ENCODE results near the gene ATP6V1C2. TPM values are rescaled to one million over a fixed set of nuclear protein-coding genes. Genes with fewer than 3 reads are reported as not detected.

Gene ATP6V1C2, protein sequence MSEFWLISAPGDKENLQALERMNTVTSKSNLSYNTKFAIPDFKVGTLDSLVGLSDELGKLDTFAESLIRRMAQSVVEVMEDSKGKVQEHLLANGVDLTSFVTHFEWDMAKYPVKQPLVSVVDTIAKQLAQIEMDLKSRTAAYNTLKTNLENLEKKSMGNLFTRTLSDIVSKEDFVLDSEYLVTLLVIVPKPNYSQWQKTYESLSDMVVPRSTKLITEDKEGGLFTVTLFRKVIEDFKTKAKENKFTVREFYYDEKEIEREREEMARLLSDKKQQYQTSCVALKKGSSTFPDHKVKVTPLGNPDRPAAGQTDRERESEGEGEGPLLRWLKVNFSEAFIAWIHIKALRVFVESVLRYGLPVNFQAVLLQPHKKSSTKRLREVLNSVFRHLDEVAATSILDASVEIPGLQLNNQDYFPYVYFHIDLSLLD
- total RNA-seq (2013), result 0.06 TPM
- polyA plus RNA-seq, result under 1 TPM in 1 of 3 donors, not detected in 2; 0.03 TPM
- polyA minus RNA-seq, result not detected in 2 replicates
- total RNA-seq, result 0 to 1.8 (median 0.12) reads per million in 11 experiments

DNA sequence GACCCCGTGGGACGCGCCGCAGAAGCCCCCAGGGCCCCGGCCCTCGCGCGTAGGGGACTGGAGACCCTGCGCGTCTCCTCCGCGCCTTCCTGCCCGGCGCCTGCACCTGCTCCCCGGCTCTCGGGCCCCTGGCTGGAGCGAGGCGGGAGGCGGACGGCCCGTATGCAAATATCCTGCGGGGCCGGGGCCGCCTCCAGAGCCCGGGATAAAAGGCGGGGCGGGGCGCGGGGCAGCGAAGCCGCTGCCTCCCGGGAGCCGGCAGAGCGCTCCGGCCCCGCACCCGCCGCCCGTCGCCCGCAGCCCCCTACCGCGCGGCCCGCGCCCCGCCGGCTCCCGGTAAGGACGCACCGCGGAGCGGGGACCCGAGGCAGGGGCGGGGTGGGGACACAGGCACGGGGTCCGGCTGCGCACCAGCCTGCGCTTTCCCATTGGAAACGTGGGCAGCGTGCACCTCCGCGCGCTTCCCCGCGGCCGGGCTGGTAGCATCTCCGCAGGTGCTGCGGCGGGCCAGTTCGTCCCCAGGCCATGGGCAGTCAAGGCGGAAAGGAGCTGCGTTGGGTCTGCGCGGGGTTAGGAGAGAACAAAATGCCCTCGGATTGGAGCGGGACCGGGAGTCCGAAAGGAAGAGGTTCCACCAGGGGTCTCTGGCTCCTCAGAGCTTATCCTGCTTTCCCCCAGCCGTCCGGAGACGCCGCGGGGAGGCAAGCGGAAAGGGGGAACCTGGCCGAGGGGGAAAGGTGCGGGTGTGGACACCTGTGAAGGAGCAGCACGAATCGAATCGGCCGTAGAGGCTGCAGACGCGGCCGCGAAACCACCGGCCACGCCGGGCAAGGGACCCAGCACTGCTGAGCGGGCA lies at the start of gene ATP6V1C2:
TSS of gene ATP6V1C2 (plus strand) at position 235 of the 856 bp plus-strand sequence. CDS start 1,220 bp downstream, outside the sequence.
- no peaks in the 10 kb centered on the region for H4K20me1 ChIP-seq (ENCODE audit: insufficient read depth, low read length)
- H3K9me3 Mint-ChIP-seq, result peaks cover 0 to 12% (median 5%) of the 10 kb centered on the region in 7 donors
- H3K9ac ChIP-seq (ENCODE audit: insufficient read depth, low read length, poor library complexity, severe bottlenecking), result no peak within 1 kb of the TSS
- intact Hi-C loops (cut with micrococcal nuclease), result no loop called here
- no peak within 1 kb of the TSS for H3K27ac Mint-ChIP-seq
- under 1% methylated on average over 87 of the region's 99 CpGs for WGBS (ENCODE audit: insufficient coverage)
- TF ChIP-seq, protein P1, sequence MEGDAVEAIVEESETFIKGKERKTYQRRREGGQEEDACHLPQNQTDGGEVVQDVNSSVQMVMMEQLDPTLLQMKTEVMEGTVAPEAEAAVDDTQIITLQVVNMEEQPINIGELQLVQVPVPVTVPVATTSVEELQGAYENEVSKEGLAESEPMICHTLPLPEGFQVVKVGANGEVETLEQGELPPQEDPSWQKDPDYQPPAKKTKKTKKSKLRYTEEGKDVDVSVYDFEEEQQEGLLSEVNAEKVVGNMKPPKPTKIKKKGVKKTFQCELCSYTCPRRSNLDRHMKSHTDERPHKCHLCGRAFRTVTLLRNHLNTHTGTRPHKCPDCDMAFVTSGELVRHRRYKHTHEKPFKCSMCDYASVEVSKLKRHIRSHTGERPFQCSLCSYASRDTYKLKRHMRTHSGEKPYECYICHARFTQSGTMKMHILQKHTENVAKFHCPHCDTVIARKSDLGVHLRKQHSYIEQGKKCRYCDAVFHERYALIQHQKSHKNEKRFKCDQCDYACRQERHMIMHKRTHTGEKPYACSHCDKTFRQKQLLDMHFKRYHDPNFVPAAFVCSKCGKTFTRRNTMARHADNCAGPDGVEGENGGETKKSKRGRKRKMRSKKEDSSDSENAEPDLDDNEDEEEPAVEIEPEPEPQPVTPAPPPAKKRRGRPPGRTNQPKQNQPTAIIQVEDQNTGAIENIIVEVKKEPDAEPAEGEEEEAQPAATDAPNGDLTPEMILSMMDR (IDR thresholded peaks at IDR 0.05), result no peak
- no peaks in the 10 kb centered on the region for H3K79me2 ChIP-seq (ENCODE audit: insufficient read depth, low read length)
- no peaks in the 10 kb centered on the region for H3K36me3 ChIP-seq (replicated peaks in 1 of 2; ENCODE audit: control insufficient read depth in 1 of 2, insufficient read depth in 2 of 2, low read length in 2 of 2)
- H3K36me3 Mint-ChIP-seq, result no peaks in the 10 kb centered on the region
- H3K4me2 ChIP-seq (replicated peaks; ENCODE audit: extremely low read depth, low read length, poor library complexity, severe bottlenecking), result peak within 1 kb of the TSS; percentile 68
- H3K4me3 Mint-ChIP-seq, result peak within 1 kb of the TSS; percentile 45 to 76
- H3K4me3 ChIP-seq (replicated peaks in 1 of 3; ENCODE audit: low read depth in 2 of 3, low read length in 3 of 3), result peak within 1 kb of the TSS in 1 of 3 experiments; percentile 59
- peaks cover 15% of the 10 kb centered on the region for H3K4me1 Mint-ChIP-seq
- H3K27me3 ChIP-seq (ENCODE audit: control insufficient read depth in 2 of 2, insufficient read depth in 2 of 2, low read length in 2 of 2), result peaks cover 43 to 54% of the 10 kb centered on the region in 2 donors
- peaks cover 72 to 82% (median 73%) of the 10 kb centered on the region in 3 donors for H3K27me3 Mint-ChIP-seq (ENCODE audit: low read depth in 3 of 3)
- peak within 1 kb of the TSS; percentile 29 for H2AFZ ChIP-seq (ENCODE audit: insufficient read depth, low read depth, low read length, poor library complexity, severe bottlenecking)
- peaks cover 5 to 10% of the 10 kb centered on the region in 2 donors for H3K4me1 ChIP-seq (ENCODE audit: control insufficient read depth in 1 of 2, insufficient read depth in 2 of 2, low read length in 2 of 2)
- peaks cover 0 to 9% of the 10 kb centered on the region in 2 donors for H3K9me3 ChIP-seq (replicated peaks in 1 of 2; ENCODE audit: control insufficient read depth in 1 of 2, insufficient read depth in 1 of 2, low read length in 2 of 2)
- DNase-seq, result no peak
- H3K27ac ChIP-seq (ENCODE audit: low read depth in 1 of 2, low read length in 2 of 2), result no peak within 1 kb of the TSS

DNA sequence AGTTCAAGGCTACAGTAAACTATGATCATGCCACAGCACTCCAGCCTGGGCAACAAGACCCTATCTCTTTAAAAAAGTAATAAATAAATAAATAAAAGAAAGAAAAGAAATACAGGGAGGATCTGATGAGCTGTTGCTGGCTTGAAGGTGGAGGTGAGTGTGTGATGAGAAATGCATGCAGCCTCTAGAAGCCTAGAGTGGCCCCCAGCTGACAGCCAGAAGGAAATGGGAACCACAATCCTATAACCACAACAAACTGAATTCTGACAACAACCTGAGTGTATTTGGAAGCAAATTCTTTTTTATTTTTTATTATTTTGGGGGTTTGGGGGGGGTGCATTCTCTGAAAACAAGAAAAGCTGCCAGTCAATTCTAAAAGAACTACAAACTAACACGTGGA lies 46.3 kb upstream of the ATP6V1C2 start:
- Histone ChIP-seq H3K4me1 (ENCODE audit: control insufficient read depth in 1 of 2, insufficient read depth in 2 of 2, low read length in 2 of 2) (no peaks in the 10 kb centered on the region), H3K36me3 (replicated peaks in 1 of 2; ENCODE audit: control insufficient read depth in 1 of 2, insufficient read depth in 2 of 2, low read length in 2 of 2) (peaks cover 38 to 84% of the 10 kb centered on the region in 2 donors), H3K9ac (ENCODE audit: insufficient read depth, low read length, poor library complexity, severe bottlenecking) (no peak overlapping the region), H3K79me2 (ENCODE audit: insufficient read depth, low read length) (no peaks in the 10 kb centered on the region), H2AFZ (ENCODE audit: insufficient read depth, low read depth, low read length, poor library complexity, severe bottlenecking) (no peak overlapping the region), H3K4me3 (replicated peaks in 1 of 3; ENCODE audit: low read depth in 2 of 3, low read length in 3 of 3) (no peak overlapping the region), H3K27ac (ENCODE audit: low read depth in 1 of 2, low read length in 2 of 2) (no peak overlapping the region), H4K20me1 (ENCODE audit: insufficient read depth, low read length) (no peaks in the 10 kb centered on the region), H3K27me3 (ENCODE audit: control insufficient read depth in 2 of 2, insufficient read depth in 2 of 2, low read length in 2 of 2) (no peaks in the 10 kb centered on the region), H3K9me3 (replicated peaks in 1 of 2; ENCODE audit: control insufficient read depth in 1 of 2, insufficient read depth in 1 of 2, low read length in 2 of 2) (no peaks in the 10 kb centered on the region), H3K4me2 (replicated peaks; ENCODE audit: extremely low read depth, low read length, poor library complexity, severe bottlenecking) (no peak overlapping the region)
- Mint-ChIP-seq H3K9me3 (no peaks in the 10 kb centered on the region), H3K4me3 (no peak overlapping the region), H3K27me3 (ENCODE audit: low read depth in 3 of 3) (no peaks in the 10 kb centered on the region), H3K36me3 (peaks cover 58 to 86% of the 10 kb centered on the region in 2 donors), H3K27ac (no peak overlapping the region), H3K4me1 (no peaks in the 10 kb centered on the region)
- TF ChIP-seq, protein P1 (IDR thresholded peaks at IDR 0.05), result no peak
- DNase-seq, result no peak
- intact Hi-C loops (cut with micrococcal nuclease), result no loop called here
- no CpG with 5 or more reads among the region's 1 CpG for WGBS (ENCODE audit: insufficient coverage)

Data from CD14-positive monocyte (primary cell).